ENCODE results near the gene ING1. TPM values are rescaled to one million over a fixed set of nuclear protein-coding genes. Genes with fewer than 3 reads are reported as not detected.

The ING1 gene
- total and polyA plus RNA-seq, 2 donors (not counting 1 experiment from before 2014, with no cell fraction given) = 29.1 to 34.2 TPM

DNA sequence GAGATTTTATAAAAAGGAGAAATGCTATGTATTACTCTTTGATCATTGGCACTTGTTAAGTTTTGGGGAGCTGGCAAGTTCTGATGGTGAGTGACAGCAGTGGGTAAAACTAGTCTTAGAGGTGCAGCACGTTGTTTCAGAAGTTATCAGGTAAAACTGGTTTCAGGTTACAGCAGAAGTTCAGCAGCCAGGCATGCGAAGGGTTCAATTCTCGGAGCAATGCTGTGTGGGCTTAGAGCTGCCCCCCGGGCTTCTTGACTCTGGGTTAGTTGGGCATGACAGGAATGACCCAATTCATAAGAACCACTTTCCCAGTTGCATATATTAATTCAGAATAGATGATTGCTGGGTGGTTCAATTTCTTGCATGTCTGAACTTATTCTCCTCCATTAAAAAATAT lies 34.8 kb downstream of the ING1 start:
- no peaks in the 10 kb centered on the region for H3K27me3 Mint-ChIP-seq
- ChIA-PET CTCF (interaction anchor here (0.6 kb wide), 1 partner anchor 1841 kb away, joined by 3 read pairs; no protein-coding TSS in a partner anchor), POLR2A (no interaction called here)
- intact Hi-C loops (cut with micrococcal nuclease) = no loop called here
- peaks cover 8% of the 10 kb centered on the region for H3K9me3 Mint-ChIP-seq (ENCODE audit: insufficient read depth)
- TF ChIP-seq, protein P1, sequence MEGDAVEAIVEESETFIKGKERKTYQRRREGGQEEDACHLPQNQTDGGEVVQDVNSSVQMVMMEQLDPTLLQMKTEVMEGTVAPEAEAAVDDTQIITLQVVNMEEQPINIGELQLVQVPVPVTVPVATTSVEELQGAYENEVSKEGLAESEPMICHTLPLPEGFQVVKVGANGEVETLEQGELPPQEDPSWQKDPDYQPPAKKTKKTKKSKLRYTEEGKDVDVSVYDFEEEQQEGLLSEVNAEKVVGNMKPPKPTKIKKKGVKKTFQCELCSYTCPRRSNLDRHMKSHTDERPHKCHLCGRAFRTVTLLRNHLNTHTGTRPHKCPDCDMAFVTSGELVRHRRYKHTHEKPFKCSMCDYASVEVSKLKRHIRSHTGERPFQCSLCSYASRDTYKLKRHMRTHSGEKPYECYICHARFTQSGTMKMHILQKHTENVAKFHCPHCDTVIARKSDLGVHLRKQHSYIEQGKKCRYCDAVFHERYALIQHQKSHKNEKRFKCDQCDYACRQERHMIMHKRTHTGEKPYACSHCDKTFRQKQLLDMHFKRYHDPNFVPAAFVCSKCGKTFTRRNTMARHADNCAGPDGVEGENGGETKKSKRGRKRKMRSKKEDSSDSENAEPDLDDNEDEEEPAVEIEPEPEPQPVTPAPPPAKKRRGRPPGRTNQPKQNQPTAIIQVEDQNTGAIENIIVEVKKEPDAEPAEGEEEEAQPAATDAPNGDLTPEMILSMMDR (IDR thresholded peaks at IDR 0.05) = no peak
- no peak for TF ChIP-seq EZH2 (IDR thresholded peaks at IDR 0.05; ENCODE audit: borderline replicate concordance, insufficient read depth, low read depth, low read length, poor library complexity, severe bottlenecking)
- H3K27ac ChIP-seq (ENCODE audit: low read length in 2 of 2) = no peak overlapping the region
- H3K27me3 ChIP-seq (replicated peaks in 1 of 4; ENCODE audit: control extremely low read depth in 1 of 4, control insufficient read depth in 3 of 4, insufficient read depth in 4 of 4, low read length in 3 of 4) = no peaks in the 10 kb centered on the region
- H3K27ac Mint-ChIP-seq = no peak overlapping the region
- no peak overlapping the region for H3K4me3 Mint-ChIP-seq
- no peaks in the 10 kb centered on the region for H3K4me1 ChIP-seq (ENCODE audit: control insufficient read depth in 2 of 2, insufficient read depth in 2 of 2, low read length in 2 of 2)
- H3K4me3 ChIP-seq (ENCODE audit: control extremely low read depth in 1 of 5, extremely low read depth in 1 of 5, insufficient read depth in 1 of 5, low read depth in 2 of 5, low read length in 4 of 5) = no peak overlapping the region
- no peaks in the 10 kb centered on the region for H3K4me1 Mint-ChIP-seq
- no peak for DNase-seq
- H3K79me2 ChIP-seq (ENCODE audit: control insufficient read depth, insufficient read depth, low read length) = no peaks in the 10 kb centered on the region
- H3K4me2 ChIP-seq (replicated peaks; ENCODE audit: low read depth, low read length, poor library complexity, severe bottlenecking) = no peak overlapping the region
- no peak overlapping the region for H3K9ac ChIP-seq (ENCODE audit: low read length)
- no peak overlapping the region for H2AFZ ChIP-seq (ENCODE audit: insufficient read depth, low read depth, low read length, poor library complexity, severe bottlenecking)
- ATAC-seq (ENCODE audit: low read depth) = no peak
- H3K36me3 ChIP-seq (replicated peaks in 1 of 2; ENCODE audit: control extremely low read depth in 1 of 2, control insufficient read depth in 1 of 2, extremely low read depth in 1 of 2, insufficient read depth in 2 of 2, low read length in 1 of 2) = no peaks in the 10 kb centered on the region
- 95% methylated on average over 3 of the region's 4 CpGs for WGBS (ENCODE audit: insufficient coverage)
- peaks cover 3 to 13% (median 10%) of the 10 kb centered on the region in 3 donors for H3K9me3 ChIP-seq (ENCODE audit: control extremely low read depth in 1 of 3, control insufficient read depth in 2 of 3, insufficient read depth in 1 of 3, low read length in 2 of 3)
- H4K20me1 ChIP-seq (ENCODE audit: control insufficient read depth, insufficient read depth, low read length, poor library complexity, severe bottlenecking) = no peaks in the 10 kb centered on the region

DNA sequence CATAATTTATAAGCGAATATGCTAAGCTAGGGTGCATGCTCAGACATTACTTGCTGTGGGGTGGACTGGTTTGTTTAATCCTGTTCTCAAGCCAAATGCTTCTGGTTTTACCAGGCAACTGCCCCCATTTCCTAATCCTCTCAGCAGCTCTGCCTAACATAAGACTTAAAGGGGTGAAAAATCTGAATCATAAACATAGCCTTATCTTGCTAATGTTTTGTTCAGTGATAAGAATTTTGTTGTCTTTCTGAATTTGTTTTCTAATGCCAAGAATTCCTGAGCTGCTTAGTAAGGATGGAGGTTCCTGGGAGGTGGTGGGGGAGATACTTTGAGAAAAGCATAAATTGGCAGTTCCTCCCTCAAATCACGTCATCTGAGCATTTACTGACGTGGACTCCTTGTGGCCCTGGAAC lies 42.7 kb downstream of the ING1 start:
- DNase-seq (no peak), ATAC-seq (ENCODE audit: low read depth) (no peak)
- TF ChIP-seq EZH2 (IDR thresholded peaks at IDR 0.05; ENCODE audit: borderline replicate concordance, insufficient read depth, low read depth, low read length, poor library complexity, severe bottlenecking) = no peak
- TF ChIP-seq, protein P1 (IDR thresholded peaks at IDR 0.05) = no peak
- intact Hi-C loops (cut with micrococcal nuclease) = no loop called here
- WGBS (ENCODE audit: insufficient coverage) = 85% methylated on average over 2 of the region's 3 CpGs
- no peaks in the 10 kb centered on the region for H3K9me3 Mint-ChIP-seq (ENCODE audit: insufficient read depth)
- Histone ChIP-seq H3K4me3 (ENCODE audit: control extremely low read depth in 1 of 5, extremely low read depth in 1 of 5, insufficient read depth in 1 of 5, low read depth in 2 of 5, low read length in 4 of 5) (no peak overlapping the region), H3K79me2 (ENCODE audit: control insufficient read depth, insufficient read depth, low read length) (no peaks in the 10 kb centered on the region), H3K36me3 (replicated peaks in 1 of 2; ENCODE audit: control extremely low read depth in 1 of 2, control insufficient read depth in 1 of 2, extremely low read depth in 1 of 2, insufficient read depth in 2 of 2, low read length in 1 of 2) (no peaks in the 10 kb centered on the region), H4K20me1 (ENCODE audit: control insufficient read depth, insufficient read depth, low read length, poor library complexity, severe bottlenecking) (no peaks in the 10 kb centered on the region), H3K4me1 (ENCODE audit: control insufficient read depth in 2 of 2, insufficient read depth in 2 of 2, low read length in 2 of 2) (no peaks in the 10 kb centered on the region), H3K27ac (ENCODE audit: low read length in 2 of 2) (no peak overlapping the region), H2AFZ (ENCODE audit: insufficient read depth, low read depth, low read length, poor library complexity, severe bottlenecking) (no peak overlapping the region), H3K4me2 (replicated peaks; ENCODE audit: low read depth, low read length, poor library complexity, severe bottlenecking) (no peak overlapping the region), H3K9ac (ENCODE audit: low read length) (no peak overlapping the region), H3K27me3 (replicated peaks in 1 of 4; ENCODE audit: control extremely low read depth in 1 of 4, control insufficient read depth in 3 of 4, insufficient read depth in 4 of 4, low read length in 3 of 4) (no peaks in the 10 kb centered on the region), H3K9me3 (ENCODE audit: control extremely low read depth in 1 of 3, control insufficient read depth in 2 of 3, insufficient read depth in 1 of 3, low read length in 2 of 3) (peaks cover 0 to 4% (median 0%) of the 10 kb centered on the region in 3 donors)
- H3K4me3 Mint-ChIP-seq = no peak overlapping the region
- no peaks in the 10 kb centered on the region for H3K4me1 Mint-ChIP-seq
- H3K27me3 Mint-ChIP-seq = peaks cover 9% of the 10 kb centered on the region
- no peak overlapping the region for H3K27ac Mint-ChIP-seq
- ChIA-PET CTCF (no interaction called here), POLR2A (no interaction called here)

Measured in B cell (primary cell).